ENCODE results near the gene VSX2. TPM values are rescaled to one million over a fixed set of nuclear protein-coding genes. Genes with fewer than 3 reads are reported as not detected.

Gene VSX2
- total RNA-seq, 3 donors from 2014 or later: not detected

- ATAC-seq (no peak), DNase-seq (no peak)
- Histone ChIP-seq H3K4me1 (ENCODE audit: low read depth) (no peaks in the 10 kb centered on the region), H3K36me3 (ENCODE audit: low read depth) (no peaks in the 10 kb centered on the region), H3K4me3 (no peak overlapping the region), H3K9me3 (no peaks in the 10 kb centered on the region)
- intact Hi-C loops (cut with DNase I, micrococcal nuclease): no loop called here
- no peak for TF ChIP-seq CTCF (IDR thresholded peaks at IDR 0.05)
Observed at GRCh38 chr14:74202113-74202512, 37.1 kb upstream of the VSX2 start.

- TF ChIP-seq CTCF (IDR thresholded peaks at IDR 0.05): no peak
- Histone ChIP-seq H3K36me3 (ENCODE audit: low read depth) (no peaks in the 10 kb centered on the region), H3K9me3 (no peaks in the 10 kb centered on the region), H3K4me3 (no peak overlapping the region), H3K4me1 (ENCODE audit: low read depth) (no peaks in the 10 kb centered on the region)
- intact Hi-C loops (cut with DNase I, micrococcal nuclease): no loop called here
- DNase-seq (no peak), ATAC-seq (no peak)
Observed at GRCh38 chr14:74203639-74204038, 35.6 kb upstream of the VSX2 start.

- Histone ChIP-seq H3K4me3 (no peak overlapping the region), H3K9me3 (no peaks in the 10 kb centered on the region), H3K36me3 (ENCODE audit: low read depth) (no peaks in the 10 kb centered on the region), H3K4me1 (ENCODE audit: low read depth) (no peaks in the 10 kb centered on the region)
- intact Hi-C loops (cut with DNase I, micrococcal nuclease): no loop called here
- no peak for ATAC-seq
- DNase-seq: no peak
- no peak for TF ChIP-seq CTCF (IDR thresholded peaks at IDR 0.05)
Observed at GRCh38 chr14:74204491-74204890, 34.8 kb upstream of the VSX2 start.

GRCh38 chr14:74205882-74206281 lies 33.4 kb upstream of the VSX2 start:
- no peaks in the 10 kb centered on the region for H3K9me3 ChIP-seq
- no peak for TF ChIP-seq CTCF (IDR thresholded peaks at IDR 0.05)
- no peaks in the 10 kb centered on the region for H3K4me1 ChIP-seq (ENCODE audit: low read depth)
- no peak for ATAC-seq
- intact Hi-C loops (cut with DNase I, micrococcal nuclease): no loop called here
- no peak overlapping the region for H3K4me3 ChIP-seq
- DNase-seq: no peak
- H3K36me3 ChIP-seq (ENCODE audit: low read depth): no peaks in the 10 kb centered on the region

GRCh38 chr14:74207943-74208342 lies 31.3 kb upstream of the VSX2 start:
- ATAC-seq (no peak), DNase-seq (peak in 1 of 3 donors; percentile 8)
- Histone ChIP-seq H3K36me3 (ENCODE audit: low read depth) (no peaks in the 10 kb centered on the region), H3K9me3 (no peaks in the 10 kb centered on the region), H3K4me1 (ENCODE audit: low read depth) (no peaks in the 10 kb centered on the region), H3K4me3 (no peak overlapping the region)
- TF ChIP-seq CTCF (IDR thresholded peaks at IDR 0.05): no peak
- intact Hi-C loops (cut with DNase I, micrococcal nuclease): no loop called here

- no peaks in the 10 kb centered on the region for H3K36me3 ChIP-seq (ENCODE audit: low read depth)
- no peaks in the 10 kb centered on the region for H3K4me1 ChIP-seq (ENCODE audit: low read depth)
- ATAC-seq (no peak), DNase-seq (no peak)
- no peak for TF ChIP-seq CTCF (IDR thresholded peaks at IDR 0.05)
- intact Hi-C loops (cut with DNase I, micrococcal nuclease): no loop called here
- no peaks in the 10 kb centered on the region for H3K9me3 ChIP-seq
- H3K4me3 ChIP-seq: no peak overlapping the region
Observed at GRCh38 chr14:74208642-74209041, 30.6 kb upstream of the VSX2 start.

All from mucosa of descending colon (tissue), 3 donors.